Thymus (tissue), 11 donors: Measurements from ENCODE around the gene RERE. TPM values are rescaled to one million over a fixed set of nuclear protein-coding genes. Genes with fewer than 3 reads are reported as not detected.
"Not testable (repeated sequence)": the region's sequence is repeated elsewhere in the genome, so short reads cannot be mapped to it uniquely, and the experiment has no call there.

Experiments
- DNase-seq, 9 donors: peaks; one replicate each; pipeline ENCODE4 v3.0.0-alpha.2; 2013; ENCODE audit warnings: low spot score in 9 of 9, low read depth in 6 of 9, missing footprints in 1 of 9
- H3K27ac ChIP-seq, 2 donors: one replicate each; pipeline ENCODE4 v1.5.1; 2013; ENCODE audit warnings: control low read depth in 1 of 2, low read depth in 1 of 2, low read length in 1 of 2, mild to moderate bottlenecking in 1 of 2, moderate library complexity in 1 of 2
- H3K27me3 ChIP-seq, 2 donors: one replicate each; pipeline ENCODE4 v1.5.1; 2013; ENCODE audit warnings: low read length in 1 of 2; ENCODE audit not compliant: control insufficient read depth in 2 of 2, insufficient read depth in 1 of 2
- H3K36me3 ChIP-seq, 2 donors: one replicate each; pipeline ENCODE4 v1.5.1; 2013; ENCODE audit warnings: low read length in 1 of 2, mild to moderate bottlenecking in 1 of 2, moderate library complexity in 1 of 2; ENCODE audit not compliant: control insufficient read depth in 2 of 2, insufficient read depth in 2 of 2
- H3K4me1 ChIP-seq, 2 donors: one replicate each; pipeline ENCODE4 v1.5.1; 2013; ENCODE audit warnings: low read length in 2 of 2; ENCODE audit not compliant: control insufficient read depth in 2 of 2, insufficient read depth in 2 of 2
- H3K4me3 ChIP-seq, 2 donors: one replicate each; pipeline ENCODE4 v1.5.1; 2013; ENCODE audit warnings: low read length in 2 of 2, control low read depth in 1 of 2, mild to moderate bottlenecking in 1 of 2
- H3K9me3 ChIP-seq, 2 donors: one replicate each; pipeline ENCODE4 v1.5.1; 2013; ENCODE audit warnings: low read length in 1 of 2, mild to moderate bottlenecking in 1 of 2; ENCODE audit not compliant: control insufficient read depth in 2 of 2, insufficient read depth in 1 of 2
- WGBS: extraction: QIAGEN DNeasy Blood & Tissue Kit; methylation state at CpG from one replicate; pipeline ENCODE4 v1.1.7; 2013; 5-methylcytosine and 5-hydroxymethylcytosine counted together
- polyA plus RNA-seq: library from polyadenylated mRNA; stranded (reverse); fragments of 200-250 nt; gene quantifications from one replicate; pipeline ENCODE4 v1.2.3, GENCODE V29; 2013
- total RNA-seq: library from RNA; stranded (reverse); fragments of 120-200 nt; gene quantifications from one replicate; pipeline ENCODE4 v1.2.4, GENCODE V29; 2013
- donor health status: healthy.

RERE gene
- total and polyA plus RNA-seq, 2 donors = 22.9 to 37.7 TPM

- no peak for DNase-seq
- H3K4me3 ChIP-seq = no peak overlapping the region
- H3K4me1 ChIP-seq = peaks cover 8 to 20% of the 10 kb centered on the region in 2 donors
- no peak overlapping the region for H3K27ac ChIP-seq
- H3K9me3 ChIP-seq = no peaks in the 10 kb centered on the region
- no peaks in the 10 kb centered on the region for H3K27me3 ChIP-seq
- H3K36me3 ChIP-seq = no peaks in the 10 kb centered on the region
- 98% methylated on average over 6 of the region's 6 CpGs for WGBS
Measured at GRCh38 chr1:8742022-8742924, 75.2 kb downstream of the RERE start.

- DNase-seq = no peak
- no peaks in the 10 kb centered on the region for H3K27me3 ChIP-seq
- no peak overlapping the region for H3K4me3 ChIP-seq
- no peak overlapping the region for H3K27ac ChIP-seq
- peaks cover 0 to 2% of the 10 kb centered on the region in 2 donors for H3K4me1 ChIP-seq
- no peaks in the 10 kb centered on the region for H3K9me3 ChIP-seq
- H3K36me3 ChIP-seq = peaks cover 0 to 2% of the 10 kb centered on the region in 2 donors
Measured at GRCh38 chr1:8740034-8740449, 77.4 kb downstream of the RERE start.

GRCh38 chr1:8739377-8739776, 78.1 kb downstream of the RERE start:
- peaks cover 0 to 2% of the 10 kb centered on the region in 2 donors for H3K36me3 ChIP-seq
- DNase-seq = no peak
- H3K4me3 ChIP-seq = no peak overlapping the region
- no peaks in the 10 kb centered on the region for H3K9me3 ChIP-seq
- no peaks in the 10 kb centered on the region for H3K4me1 ChIP-seq
- H3K27me3 ChIP-seq = no peaks in the 10 kb centered on the region
- 99% methylated on average over 4 of the region's 4 CpGs for WGBS
- no peak overlapping the region for H3K27ac ChIP-seq

GRCh38 chr1:8736927-8737326, 80.5 kb downstream of the RERE start:
- Histone ChIP-seq H3K4me3 (no peak overlapping the region), H3K9me3 (no peaks in the 10 kb centered on the region), H3K36me3 (peaks cover 0 to 2% of the 10 kb centered on the region in 2 donors), H3K27me3 (no peaks in the 10 kb centered on the region), H3K4me1 (no peaks in the 10 kb centered on the region), H3K27ac (no peak overlapping the region)
- DNase-seq = no peak

- Histone ChIP-seq H3K9me3 (peaks cover 0 to 3% of the 10 kb centered on the region in 2 donors), H3K4me3 (no peak overlapping the region), H3K27ac (no peak overlapping the region), H3K27me3 (no peaks in the 10 kb centered on the region), H3K4me1 (no peaks in the 10 kb centered on the region), H3K36me3 (peaks cover 0 to 2% of the 10 kb centered on the region in 2 donors)
- WGBS = 95% methylated on average over 2 of the region's 2 CpGs
- no peak for DNase-seq
Measured at GRCh38 chr1:8733484-8733883, 84.0 kb downstream of the RERE start.

- Histone ChIP-seq H3K27me3 (no peaks in the 10 kb centered on the region), H3K4me1 (no peaks in the 10 kb centered on the region), H3K4me3 (no peak overlapping the region), H3K27ac (no peak overlapping the region), H3K36me3 (peaks cover 0 to 2% of the 10 kb centered on the region in 2 donors), H3K9me3 (peaks cover 0 to 3% of the 10 kb centered on the region in 2 donors)
- 97% methylated on average over 4 of the region's 4 CpGs for WGBS
- DNase-seq = no peak
Measured at GRCh38 chr1:8731162-8731561, 86.3 kb downstream of the RERE start.

- H3K27ac ChIP-seq = no peak overlapping the region
- H3K27me3 ChIP-seq = no peaks in the 10 kb centered on the region
- 67% methylated on average over 3 of the region's 3 CpGs for WGBS
- no peaks in the 10 kb centered on the region for H3K36me3 ChIP-seq
- H3K4me3 ChIP-seq = no peak overlapping the region
- no peaks in the 10 kb centered on the region for H3K4me1 ChIP-seq
- peaks cover 0 to 3% of the 10 kb centered on the region in 2 donors for H3K9me3 ChIP-seq
- DNase-seq = no peak
Measured at GRCh38 chr1:8728464-8728863, 89.0 kb downstream of the RERE start.

GRCh38 chr1:8727809-8728213, 89.6 kb downstream of the RERE start:
- Histone ChIP-seq H3K36me3 (no peaks in the 10 kb centered on the region), H3K4me1 (no peaks in the 10 kb centered on the region), H3K4me3 (no peak overlapping the region), H3K9me3 (peaks cover 0 to 3% of the 10 kb centered on the region in 2 donors), H3K27ac (no peak overlapping the region), H3K27me3 (no peaks in the 10 kb centered on the region)
- no peak for DNase-seq
- WGBS = 90% methylated on average over 4 of the region's 4 CpGs

- not testable (repeated sequence) for DNase-seq, H3K9me3 ChIP-seq, H3K4me1 ChIP-seq, H3K27ac ChIP-seq, H3K27me3 ChIP-seq, H3K36me3 ChIP-seq, H3K4me3 ChIP-seq
- WGBS = 98% methylated on average over 14 of the region's 14 CpGs
Measured at GRCh38 chr1:8727316-8727715, 90.1 kb downstream of the RERE start.
